HepG2 (cell line): Measurements from ENCODE around the gene CLEC2B. TPM values are rescaled to one million over a fixed set of nuclear protein-coding genes. Genes with fewer than 3 reads are reported as not detected.

ENCODE experiments used
- ATAC-seq: fragments of 200-7000 bp; cut with Tn5 transposase; 3 replicates; pipeline ENCODE4 v1.9.1; 2020; ENCODE audit warnings: mild to moderate bottlenecking, moderate library complexity
- BruUV-seq: library from RNA; stranded (reverse); fragments of 400-500 nt; replicated peaks from 2 replicates; lab custom pipeline; 2021; lab: Mats Ljungman, UMichigan
- CTCF ChIA-PET: fragments of 300-600 bp; formaldehyde crosslinking; extraction: SDS; loops from one replicate; lab custom pipeline; 2021; ENCODE audit warnings: low total read pairs, inconsistent platforms, low intra/inter-chr PET ratio; lab: Yijun Ruan, JAX
- POLR2A ChIA-PET: fragments of 350-600 bp; sonication (Branson Sonifier 250); formaldehyde crosslinking; loops from one replicate; lab custom pipeline; 2020; ENCODE audit warnings: antibody characterized with exemption, inconsistent platforms; lab: Yijun Ruan, JAX
- DNase-seq: peaks from one replicate; pipeline ENCODE4 v3.0.0-alpha.2; 2015; ENCODE audit warnings: low spot score
- FAIRE-seq: peaks from 3 replicates; lab custom pipeline; 2011; peaks lifted over from hg19 to GRCh38; lab: Jason Lieb, UNC
- H2AFZ ChIP-seq: one replicate; pipeline ENCODE4 v1.6.1; 2011; ENCODE audit warnings: low read length, inconsistent platforms
- H3K27ac ChIP-seq: fragments of 300-600 bp; 3 replicates; pipeline ENCODE4 v1.8.0; 2011; ENCODE audit warnings: mixed run types, mild to moderate bottlenecking, mixed read lengths, low read length, inconsistent platforms; ENCODE audit not compliant: insufficient read depth; ENCODE audit errors: extremely low read length
- H3K27me3 ChIP-seq, 2 experiments: fragments of 200-600 bp in 1 of 2; 2 replicates in 1 of 2; 3 replicates in 1 of 2; pipeline versions ENCODE4 v1.6.0 to v1.8.0; 2011; ENCODE audit warnings: low read length in 2 of 2, mild to moderate bottlenecking in 2 of 2, moderate library complexity in 2 of 2, inconsistent platforms in 1 of 2; ENCODE audit not compliant: insufficient read depth in 2 of 2, control insufficient read depth in 1 of 2
- H3K36me3 ChIP-seq, 2 experiments: fragments of 200-600 bp in 1 of 2; replicated peaks in 1 of 2; 2 replicates in 1 of 2; 3 replicates in 1 of 2; pipeline versions ENCODE4 v1.5.1 to v1.8.0; 2011; ENCODE audit warnings: low read length in 2 of 2, inconsistent platforms in 1 of 2; ENCODE audit not compliant: insufficient read depth in 2 of 2, control insufficient read depth in 1 of 2
- H3K4me1 ChIP-seq: 2 replicates; pipeline ENCODE4 v1.5.1; 2012; ENCODE audit warnings: low read length, inconsistent platforms; ENCODE audit not compliant: insufficient read depth
- H3K4me2 ChIP-seq: 2 replicates; pipeline ENCODE4 v1.6.0; 2011; ENCODE audit warnings: low read depth, low read length, inconsistent platforms
- H3K4me3 ChIP-seq, 3 experiments: fragments of 200-600 bp in 1 of 3; sonication (generic), shearing (Covaris generic) in 1 of 3; replicated peaks in 1 of 3; 2 replicates each; pipeline ENCODE4 v1.5.1; 2011 to 2016; ENCODE audit warnings: low read length in 3 of 3, inconsistent platforms in 2 of 3, low read depth in 2 of 3, mild to moderate bottlenecking in 2 of 3, control low read depth in 1 of 3, mixed read lengths in 1 of 3; ENCODE audit not compliant: insufficient read depth in 1 of 3
- H3K79me2 ChIP-seq: one replicate; pipeline ENCODE4 v1.6.1; 2011; ENCODE audit warnings: low read length, inconsistent platforms; ENCODE audit not compliant: insufficient read depth
- H3K9ac ChIP-seq: 2 replicates; pipeline ENCODE4 v1.6.0; 2011; ENCODE audit warnings: mild to moderate bottlenecking, low read depth, low read length, inconsistent platforms; ENCODE audit not compliant: insufficient read depth
- H3K9me3 ChIP-seq: 2 replicates; pipeline ENCODE4 v1.5.1; 2012; ENCODE audit warnings: mild to moderate bottlenecking, low read length
- H4K20me1 ChIP-seq: 2 replicates; pipeline ENCODE4 v1.6.0; 2011; ENCODE audit warnings: inconsistent platforms, mild to moderate bottlenecking, low read length, moderate library complexity; ENCODE audit not compliant: insufficient read depth
- ADNP ChIP-seq: sonication (generic); formaldehyde crosslinking; IDR thresholded peaks from 2 replicates; pipeline ENCODE4 v1.4.0; 2020; ENCODE audit warnings: missing genetic modification reagents
- AGO1 ChIP-seq: fragments of 200-400 bp; formaldehyde crosslinking; IDR thresholded peaks from 2 replicates; pipeline ENCODE4 v1.6.1; 2017; ENCODE audit warnings: mild to moderate bottlenecking, low read depth, low read length, moderate library complexity; ENCODE audit not compliant: poor library complexity, severe bottlenecking
- HNF1A ChIP-seq, 2 experiments: sonication (generic) in 1 of 2; formaldehyde crosslinking in 1 of 2; IDR thresholded peaks; 2 replicates each; pipeline versions ENCODE4 v1.4.0 to v1.6.1; 2016 to 2020; ENCODE audit warnings: borderline replicate concordance in 1 of 2, low read depth in 1 of 2, mild to moderate bottlenecking in 1 of 2, missing genetic modification reagents in 1 of 2
- MEIS2 ChIP-seq: sonication (generic); formaldehyde crosslinking; IDR thresholded peaks from 2 replicates; pipeline ENCODE4 v1.9.0; 2021; ENCODE audit warnings: mild to moderate bottlenecking, missing genetic modification reagents
- MIER3 ChIP-seq: IDR thresholded peaks from 2 replicates; pipeline ENCODE4 v1.6.1; 2016; ENCODE audit warnings: missing compliant biosample characterization, borderline replicate concordance
- NFE2L1 ChIP-seq: sonication (generic); formaldehyde crosslinking; IDR thresholded peaks from 2 replicates; pipeline ENCODE4 v1.4.0; 2020; ENCODE audit warnings: missing genetic modification reagents, mild to moderate bottlenecking, borderline replicate concordance
- PITX1 ChIP-seq: sonication (generic); formaldehyde crosslinking; IDR thresholded peaks from 2 replicates; pipeline ENCODE4 v1.5.1; 2020; ENCODE audit warnings: mild to moderate bottlenecking, missing genetic modification reagents
- SETDB1 ChIP-seq: sonication (generic); formaldehyde crosslinking; IDR thresholded peaks from 2 replicates; pipeline ENCODE4 v1.5.1; 2020; ENCODE audit warnings: missing genetic modification reagents, mild to moderate bottlenecking, borderline replicate concordance
- TCF7L2 ChIP-seq: IDR thresholded peaks from 2 replicates; pipeline ENCODE4 v1.6.1; 2011; ENCODE audit warnings: mild to moderate bottlenecking, low read depth, low read length, moderate library complexity
- ZBTB7B ChIP-seq: sonication (generic); formaldehyde crosslinking; IDR thresholded peaks from 2 replicates; pipeline ENCODE4 v1.4.0; 2020; ENCODE audit warnings: missing genetic modification reagents
- ZNF616 ChIP-seq: sonication (generic); formaldehyde crosslinking; IDR thresholded peaks from 2 replicates; pipeline ENCODE4 v1.5.0; 2020; ENCODE audit warnings: low read depth, mild to moderate bottlenecking, missing genetic modification reagents
- ZNF740 ChIP-seq: sonication (generic); formaldehyde crosslinking; IDR thresholded peaks from 2 replicates; pipeline ENCODE4 v1.4.0; 2020; ENCODE audit warnings: missing genetic modification reagents
- ZNF766 ChIP-seq: sonication (generic); formaldehyde crosslinking; IDR thresholded peaks from 2 replicates; pipeline ENCODE4 v1.5.0; 2020; ENCODE audit warnings: missing genetic modification reagents, borderline replicate concordance
- WGBS: methylation state at CpG from one replicate; pipeline ENCODE4 v1.1.6; 2017; ENCODE audit warnings: low lambda C conversion rate; 5-methylcytosine and 5-hydroxymethylcytosine counted together
- in situ Hi-C: cut with HindIII; loops from 2 replicates; pipeline ENCODE4 v1.10.0; 2017; ENCODE audit warnings: low pct_unique_long_range_greater_than_20kb; ENCODE audit not compliant: extremely low pct_ligation_motif_present
- intact Hi-C: fragments of 100-400 bp; cut with micrococcal nuclease; formaldehyde crosslinking; loops from one replicate; pipeline ENCODE4 v1.10.0; 2022; ENCODE audit not compliant: unreplicated experiment
- polyA plus RNA-seq, 8 experiments: library from polyadenylated mRNA; depleted of rRNA in 3 of 8; stranded (reverse) in 7 of 8; unstranded in 1 of 8; fragments of >200 nt; fragmentation: Illumina TruSeq in 4 of 8; extraction: Trizol in 4 of 8; gene quantifications; 2 replicates each; pipeline versions ENCODE4 v1.2.1 to v1.2.3, GENCODE V29; 2011 to 2016; ENCODE audit warnings: low read depth in 4 of 8, missing spikeins in 1 of 8, mixed read lengths in 1 of 8; ENCODE audit not compliant: insufficient read depth in 1 of 8
- total RNA-seq, 5 experiments: library from RNA; depleted of rRNA; stranded (reverse); fragments of >200 nt; fragmentation: Illumina TruSeq; extraction: Trizol; gene quantifications; 2 replicates each; pipeline ENCODE4 v1.2.3, GENCODE V29; 2016; ENCODE audit warnings: low read depth in 1 of 5

The CLEC2B gene
- total and polyA plus RNA-seq, 2 of the 13 experiments (the other 11 are each of a cell fraction or from before 2014, with no cell fraction given), result not detected

GRCh38 chr12:9856894-9857293, 12.3 kb downstream of the CLEC2B start:
- no peak overlapping the region for H3K9ac ChIP-seq
- DNase-seq, result no peak
- no peak for ATAC-seq
- no peaks in the 10 kb centered on the region for H3K9me3 ChIP-seq
- H3K27ac ChIP-seq, result no peak overlapping the region
- TF ChIP-seq ZNF616 (CRISPR knock-in tag), result no peak
- no peak for TF ChIP-seq ZBTB7B (CRISPR knock-in tag)
- no peak for TF ChIP-seq HNF1A (IDR thresholded peaks at IDR 0.05; ENCODE audit: low read depth)
- TF ChIP-seq HNF1A (CRISPR knock-in tag; IDR thresholded peaks at IDR 0.05; ENCODE audit: borderline replicate concordance), result no peak
- no peak for TF ChIP-seq MEIS2 (CRISPR knock-in tag)
- no peak for TF ChIP-seq PITX1 (CRISPR knock-in tag)
- no peak for TF ChIP-seq MIER3 (CRISPR knock-in tag)
- TF ChIP-seq AGO1, result no peak
- TF ChIP-seq NFE2L1, result no peak
- TF ChIP-seq ADNP (CRISPR knock-in tag), result no peak
- no peak for TF ChIP-seq TCF7L2
- TF ChIP-seq ZNF766 (CRISPR knock-in tag), result no peak
- no peak for TF ChIP-seq SETDB1 (CRISPR knock-in tag)
- no peak for TF ChIP-seq ZNF740 (CRISPR knock-in tag)
- TF ChIP-seq, all 625 proteins: peak for 0
- Histone ChIP-seq H3K4me3 (no peak overlapping the region), H4K20me1 (no peaks in the 10 kb centered on the region), H3K4me2 (no peak overlapping the region), H3K36me3 (no peaks in the 10 kb centered on the region), H3K4me1 (no peaks in the 10 kb centered on the region), H3K27me3 (0 out of 5 replicates have a peak, but pooled peaks cover 0 to 4% of the 10 kb centered on the region in 2 experiments), H3K79me2 (no peaks in the 10 kb centered on the region), H2AFZ (no peak overlapping the region)
- no peak for FAIRE-seq
- intact Hi-C loops (no loop called here), in situ Hi-C loops (no loop called here)
- ChIA-PET POLR2A (no interaction called here), CTCF (no interaction called here)
- 17% methylated on average over 3 of the region's 3 CpGs for WGBS
- BruUV-seq, result no TSS peak
